NCI-H345 treated with DMSO at 0.1 percent for 48 hours (cell line): ENCODE results near the gene AGPAT2.
"Not testable (repeated sequence)": the region's sequence is repeated elsewhere in the genome, so short reads cannot be mapped to it uniquely, and the experiment has no call there.

Experiments
- DNase-seq: peaks from one replicate; lab custom pipeline; 2025; ENCODE audit not compliant: unreplicated experiment; lab: John Stamatoyannopoulos, UW

Gene AGPAT2

GRCh38 chr9:136720898-136721338 is 33.7 kb upstream of the AGPAT2 start:
- no peak for DNase-seq

- peak; percentile 33 for DNase-seq
Observed at GRCh38 chr9:136720251-136720897, 33.1 kb upstream of the AGPAT2 start.

GRCh38 chr9:136719195-136719880 is 32.1 kb upstream of the AGPAT2 start:
- DNase-seq, result no peak

- DNase-seq, result no peak
Observed at GRCh38 chr9:136718345-136719194, 31.3 kb upstream of the AGPAT2 start.

GRCh38 chr9:136717399-136717798 is 30.1 kb upstream of the AGPAT2 start:
- DNase-seq, result no peak

- DNase-seq, result no peak
Observed at GRCh38 chr9:136714893-136715274, 27.6 kb upstream of the AGPAT2 start.

GRCh38 chr9:136714096-136714892 is 27.0 kb upstream of the AGPAT2 start:
- no peak for DNase-seq

- peak; percentile 40 for DNase-seq
Observed at GRCh38 chr9:136713550-136713949, 26.3 kb upstream of the AGPAT2 start.

- no peak for DNase-seq
Observed at GRCh38 chr9:136712690-136713544, 25.7 kb upstream of the AGPAT2 start.

GRCh38 chr9:136711751-136712689 is 24.8 kb upstream of the AGPAT2 start, which contains the start of gene DIPK1B:
TSS of gene DIPK1B (plus strand) at chr9:136712572. CDS start at chr9:136712666, 94 bp downstream.
- DNase-seq, result peak; percentile 39

- DNase-seq, result not testable (repeated sequence)
Observed at GRCh38 chr9:136711219-136711648, 24.0 kb upstream of the AGPAT2 start.

- no peak for DNase-seq
Observed at GRCh38 chr9:136710543-136710942, 23.3 kb upstream of the AGPAT2 start.

- no peak for DNase-seq
Observed at GRCh38 chr9:136709454-136710109, 22.3 kb upstream of the AGPAT2 start.

GRCh38 chr9:136707849-136708517 is 20.7 kb upstream of the AGPAT2 start:
- no peak for DNase-seq

GRCh38 chr9:136707011-136707410 is 19.8 kb upstream of the AGPAT2 start:
- no peak for DNase-seq

GRCh38 chr9:136705564-136705963 is 18.3 kb upstream of the AGPAT2 start:
- no peak for DNase-seq

GRCh38 chr9:136704741-136705140 is 17.5 kb upstream of the AGPAT2 start:
- not testable (repeated sequence) for DNase-seq
